Measurements from ENCODE around the gene CLNK. TPM values are rescaled to one million over a fixed set of nuclear protein-coding genes. Genes with fewer than 3 reads are reported as not detected.

The CLNK gene
- total RNA-seq, 4 donors from 2014 or later, result under 0.01 to 0.73 TPM; not detected in 2

DNA sequence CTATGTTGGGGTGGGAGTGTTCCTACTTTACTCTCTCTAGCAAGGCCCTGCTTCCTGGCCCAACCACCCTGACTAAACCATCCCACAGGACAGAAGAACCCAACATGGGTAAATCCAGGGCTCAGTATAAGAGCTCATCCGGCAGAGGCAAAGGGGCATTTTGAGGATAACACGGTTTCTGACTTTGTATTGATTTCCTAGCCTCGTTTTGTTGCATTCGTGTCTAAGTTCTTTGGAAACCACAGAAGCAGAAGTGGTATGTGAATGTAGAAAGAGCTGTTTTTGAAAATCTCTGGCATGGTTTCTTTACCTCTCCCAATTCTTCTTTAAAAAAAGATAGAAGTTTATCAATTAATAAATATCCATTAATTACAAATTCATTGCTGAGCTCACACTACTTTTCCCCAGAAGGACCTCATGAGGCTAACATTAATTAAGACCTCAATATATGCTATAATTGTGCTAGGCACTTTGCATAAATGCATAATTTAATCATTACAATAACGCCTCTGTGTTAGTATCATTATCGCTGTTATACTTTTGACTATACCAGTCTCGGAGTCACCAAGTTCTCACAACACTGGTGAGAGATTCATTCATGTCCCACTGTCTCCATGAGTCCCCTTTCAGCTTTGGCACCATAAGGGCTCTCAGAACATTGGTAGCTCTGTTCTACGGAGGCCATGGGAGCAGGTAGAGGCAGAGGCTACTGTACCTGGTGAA is 5.8 kb upstream of the CLNK start:
- no peak for ATAC-seq
- H3K9me3 ChIP-seq, result no peaks in the 10 kb centered on the region
- H3K27ac ChIP-seq, result no peak overlapping the region
- WGBS, 2 donors (ENCODE audit: low coverage in 1 of 2), result 85 to 91% methylated on average over 6 to 7 of the region's 8 CpGs
- H3K36me3 ChIP-seq, result no peaks in the 10 kb centered on the region
- peaks cover 0 to 19% (median 0%) of the 10 kb centered on the region in 3 donors for H3K4me1 ChIP-seq
- H3K27me3 ChIP-seq, result no peaks in the 10 kb centered on the region
- H3K4me3 ChIP-seq, result no peak overlapping the region
- TF ChIP-seq POLR2A (IDR thresholded peaks at IDR 0.05) (no peak), EP300 (IDR thresholded peaks at IDR 0.05) (no peak), POLR2AphosphoS5 (IDR thresholded peaks at IDR 0.05) (no peak)
- TF ChIP-seq, protein P1, sequence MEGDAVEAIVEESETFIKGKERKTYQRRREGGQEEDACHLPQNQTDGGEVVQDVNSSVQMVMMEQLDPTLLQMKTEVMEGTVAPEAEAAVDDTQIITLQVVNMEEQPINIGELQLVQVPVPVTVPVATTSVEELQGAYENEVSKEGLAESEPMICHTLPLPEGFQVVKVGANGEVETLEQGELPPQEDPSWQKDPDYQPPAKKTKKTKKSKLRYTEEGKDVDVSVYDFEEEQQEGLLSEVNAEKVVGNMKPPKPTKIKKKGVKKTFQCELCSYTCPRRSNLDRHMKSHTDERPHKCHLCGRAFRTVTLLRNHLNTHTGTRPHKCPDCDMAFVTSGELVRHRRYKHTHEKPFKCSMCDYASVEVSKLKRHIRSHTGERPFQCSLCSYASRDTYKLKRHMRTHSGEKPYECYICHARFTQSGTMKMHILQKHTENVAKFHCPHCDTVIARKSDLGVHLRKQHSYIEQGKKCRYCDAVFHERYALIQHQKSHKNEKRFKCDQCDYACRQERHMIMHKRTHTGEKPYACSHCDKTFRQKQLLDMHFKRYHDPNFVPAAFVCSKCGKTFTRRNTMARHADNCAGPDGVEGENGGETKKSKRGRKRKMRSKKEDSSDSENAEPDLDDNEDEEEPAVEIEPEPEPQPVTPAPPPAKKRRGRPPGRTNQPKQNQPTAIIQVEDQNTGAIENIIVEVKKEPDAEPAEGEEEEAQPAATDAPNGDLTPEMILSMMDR (IDR thresholded peaks at IDR 0.05), result no peak

- Histone ChIP-seq H3K27me3 (no peaks in the 10 kb centered on the region), H3K4me1 (peaks cover 0 to 19% (median 0%) of the 10 kb centered on the region in 3 donors), H3K27ac (no peak overlapping the region), H3K4me3 (no peak overlapping the region), H3K36me3 (no peaks in the 10 kb centered on the region), H3K9me3 (no peaks in the 10 kb centered on the region)
- WGBS, 2 donors (ENCODE audit: low coverage in 1 of 2), result 38 to 62% methylated on average over 2 to 6 of the region's 6 CpGs
- no peak for ATAC-seq
- TF ChIP-seq, protein P1 (IDR thresholded peaks at IDR 0.05), result no peak
- TF ChIP-seq POLR2A (IDR thresholded peaks at IDR 0.05) (no peak), EP300 (IDR thresholded peaks at IDR 0.05) (no peak)
Observed at GRCh38 chr4:10688846-10689245, 4.3 kb upstream of the CLNK start.

DNA sequence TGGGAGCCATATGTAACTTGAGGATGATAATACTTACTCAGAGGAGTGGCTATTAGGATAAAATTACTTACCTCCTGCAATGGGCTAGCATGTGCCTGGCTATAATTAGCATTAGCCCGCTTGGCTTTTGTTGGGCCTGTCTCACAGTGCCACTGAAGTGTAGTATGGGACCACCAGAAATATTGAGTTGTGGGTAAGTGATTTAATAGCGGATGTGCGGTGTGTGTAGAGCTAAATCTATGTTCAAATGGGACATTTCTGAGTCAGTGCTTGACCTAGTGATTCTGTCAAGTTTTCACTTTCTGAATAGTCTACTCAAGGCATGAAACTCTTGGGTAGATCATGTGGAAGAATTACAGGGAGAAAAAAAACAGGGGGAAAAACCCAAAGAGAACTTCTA is 3.5 kb upstream of the CLNK start:
- H3K9me3 ChIP-seq, result no peaks in the 10 kb centered on the region
- TF ChIP-seq EP300 (IDR thresholded peaks at IDR 0.05) (no peak), POLR2A (IDR thresholded peaks at IDR 0.05) (no peak), POLR2AphosphoS5 (IDR thresholded peaks at IDR 0.05) (no peak)
- H3K4me3 ChIP-seq, result no peak overlapping the region
- no peak overlapping the region for H3K27ac ChIP-seq
- ATAC-seq, result no peak
- no peaks in the 10 kb centered on the region for H3K27me3 ChIP-seq
- H3K4me1 ChIP-seq, result peaks cover 0 to 19% (median 0%) of the 10 kb centered on the region in 3 donors
- 100% methylated on average over 3 of the region's 3 CpGs; no CpG with 5 or more reads in 1 of the 2 donors for WGBS, 2 donors (ENCODE audit: low coverage in 1 of 2)
- no peaks in the 10 kb centered on the region for H3K36me3 ChIP-seq

GRCh38 chr4:10687526-10687925 is 3.0 kb upstream of the CLNK start:
- no peak for ATAC-seq
- Histone ChIP-seq H3K9me3 (no peaks in the 10 kb centered on the region), H3K27ac (no peak overlapping the region), H3K27me3 (no peaks in the 10 kb centered on the region), H3K4me1 (peaks cover 0 to 17% (median 0%) of the 10 kb centered on the region in 3 donors), H3K36me3 (no peaks in the 10 kb centered on the region), H3K4me3 (no peak overlapping the region)
- WGBS, 2 donors (ENCODE audit: low coverage in 1 of 2), result 64 to 87% methylated on average over 5 of the region's 5 CpGs
- TF ChIP-seq, protein P1 (IDR thresholded peaks at IDR 0.05), result no peak
- TF ChIP-seq POLR2A (IDR thresholded peaks at IDR 0.05) (no peak), EP300 (IDR thresholded peaks at IDR 0.05) (no peak), POLR2AphosphoS5 (IDR thresholded peaks at IDR 0.05) (no peak)

GRCh38 chr4:10682397-10682796 is 2.2 kb downstream of the CLNK start:
- 73 to 93% methylated on average over 2 to 3 of the region's 3 CpGs for WGBS, 2 donors (ENCODE audit: low coverage in 1 of 2)
- Histone ChIP-seq H3K4me1 (no peaks in the 10 kb centered on the region), H3K9me3 (no peaks in the 10 kb centered on the region), H3K27ac (no peak overlapping the region), H3K36me3 (no peaks in the 10 kb centered on the region), H3K27me3 (no peaks in the 10 kb centered on the region), H3K4me3 (no peak overlapping the region)
- ATAC-seq, result no peak
- TF ChIP-seq EP300 (IDR thresholded peaks at IDR 0.05), result no peak
- no peak for TF ChIP-seq POLR2A (IDR thresholded peaks at IDR 0.05)
- TF ChIP-seq, protein P1 (IDR thresholded peaks at IDR 0.05), result no peak
- no peak for TF ChIP-seq POLR2AphosphoS5 (IDR thresholded peaks at IDR 0.05)
